ENCODE data around the gene TUBA1A. TPM values are rescaled to one million over a fixed set of nuclear protein-coding genes. Genes with fewer than 3 reads are reported as not detected.

TUBA1A gene
- total RNA-seq (2022; extraction: Qiagen RNA extraction), result 195 to 252 TPM (median 234 TPM) in 5 replicates

GRCh38 chr12:49188916-49189367, at the start of gene TUBA1A:
TSS of gene TUBA1A (minus strand) at chr12:49189080. CDS start at chr12:49188979, 101 bp downstream.

Other genes with a start within 250 kb of the TUBA1A start
- gene ARF3, start 231.6 kb downstream of the TUBA1A start, total RNA-seq (2022; extraction: Qiagen RNA extraction), result 114 to 159 TPM (median 151 TPM) in 5 replicates
- gene WNT10B, start 217.3 kb downstream of the TUBA1A start, total RNA-seq (2022; extraction: Qiagen RNA extraction), result 1.6 to 2.3 TPM (median 1.9 TPM) in 5 replicates
- 0.09 to 0.17 TPM (median 0.13 TPM) in 5 replicates for gene WNT1, start 210.8 kb downstream of the TUBA1A start, total RNA-seq (2022; extraction: Qiagen RNA extraction)
- 0.50 to 0.82 TPM (median 0.66 TPM) in 5 replicates for gene DDN, start 189.7 kb downstream of the TUBA1A start, total RNA-seq (2022; extraction: Qiagen RNA extraction)
- 39.8 to 43.2 TPM (median 40.2 TPM) in 5 replicates for gene PRKAG1, start 170.3 kb downstream of the TUBA1A start, total RNA-seq (2022; extraction: Qiagen RNA extraction)
- gene KMT2D, start 128.3 kb downstream of the TUBA1A start, total RNA-seq (2022; extraction: Qiagen RNA extraction), result 28.7 to 38.1 TPM (median 34.0 TPM) in 5 replicates
- 3.2 to 5.1 TPM (median 4.1 TPM) in 5 replicates for gene RHEBL1, start 119.1 kb downstream of the TUBA1A start, total RNA-seq (2022; extraction: Qiagen RNA extraction)
- gene DHH, start 94.3 kb downstream of the TUBA1A start, total RNA-seq (2022; extraction: Qiagen RNA extraction), result not detected in 5 replicates
- 13.1 to 18.8 TPM (median 16.6 TPM) in 5 replicates for gene LMBR1L, start 78.2 kb downstream of the TUBA1A start, total RNA-seq (2022; extraction: Qiagen RNA extraction)
- gene TUBA1B, start 57.7 kb downstream of the TUBA1A start, total RNA-seq (2022; extraction: Qiagen RNA extraction), result 2,296 to 2,496 TPM (median 2,380 TPM) in 5 replicates
- gene TUBA1C, start 76.0 kb upstream of the TUBA1A start, total RNA-seq (2022; extraction: Qiagen RNA extraction), result 1,559 to 2,017 TPM (median 1,622 TPM) in 5 replicates
- 0.82 to 2.1 TPM (median 1.9 TPM) in 5 replicates for gene PRPH, start 106.1 kb upstream of the TUBA1A start, total RNA-seq (2022; extraction: Qiagen RNA extraction)
- 77.8 to 88.1 TPM (median 86.0 TPM) in 5 replicates for gene TROAP, start 134.2 kb upstream of the TUBA1A start, total RNA-seq (2022; extraction: Qiagen RNA extraction)
- 5.9 to 8.0 TPM (median 6.9 TPM) in 5 replicates for gene C1QL4, start 148.1 kb upstream of the TUBA1A start, total RNA-seq (2022; extraction: Qiagen RNA extraction)
- gene DNAJC22, start 157.8 kb upstream of the TUBA1A start, total RNA-seq (2022; extraction: Qiagen RNA extraction), result 20.3 to 22.4 TPM (median 21.4 TPM) in 5 replicates
- gene SPATS2, start 178.4 kb upstream of the TUBA1A start, total RNA-seq (2022; extraction: Qiagen RNA extraction), result 27.3 to 35.1 TPM (median 32.6 TPM) in 5 replicates